A549 (cell line): ENCODE results near the gene SEPTIN7.

Experiments
- CTCF ChIP-seq: fragments of >200 bp; sonication (Bioruptor Twin); formaldehyde crosslinking; IDR thresholded peaks from 3 replicates; pipeline ENCODE4 v1.5.1; 2016
- ESRRA ChIP-seq: fragments of 150-350 bp; IDR thresholded peaks from 2 replicates; pipeline ENCODE4 v1.6.1; 2014; ENCODE audit warnings: mild to moderate bottlenecking, low read length, borderline replicate concordance
- MAFK ChIP-seq: fragments of 450-650 bp; IDR thresholded peaks from 2 replicates; pipeline ENCODE4 v1.6.1; 2014; ENCODE audit not compliant: partially characterized antibody
- PBX3 ChIP-seq: IDR thresholded peaks from 2 replicates; pipeline ENCODE4 v1.6.1; 2012
- PHF8 ChIP-seq: fragments of 200-600 bp; sonication (generic); IDR thresholded peaks from 2 replicates; pipeline ENCODE4 v1.6.1; 2016; ENCODE audit warnings: low read depth, mild to moderate bottlenecking, antibody characterized with exemption, moderate library complexity, borderline replicate concordance
- POLR2A ChIP-seq: IDR thresholded peaks from 2 replicates; pipeline ENCODE4 v1.6.1; 2012; ENCODE audit warnings: mild to moderate bottlenecking, low read length
- REST ChIP-seq: fragments of 200-600 bp; sonication (generic); IDR thresholded peaks from 2 replicates; pipeline ENCODE4 v1.6.1; 2016; ENCODE audit warnings: antibody characterized with exemption, mild to moderate bottlenecking, moderate library complexity
- USF2 ChIP-seq: fragments of 450-650 bp; IDR thresholded peaks from 2 replicates; pipeline ENCODE4 v1.6.1; 2014; ENCODE audit warnings: antibody characterized with exemption

- TF ChIP-seq PHF8 (no peak), REST (no peak), MAFK (no peak), CTCF (no peak), ESRRA (no peak), POLR2A (no peak), USF2 (no peak), PBX3 (no peak)
Observed at GRCh38 chr7:35805876-35806275, 5.0 kb downstream of the SEPTIN7 start.
